Epithelial cell of esophagus (primary cell): Measurements from ENCODE around the gene HBE1.

ENCODE experiments used
- DNase-seq: peaks from one replicate; pipeline ENCODE4 v3.0.0; 2010; ENCODE audit warnings: low read depth
- H3K4me3 ChIP-seq: 2 replicates; pipeline ENCODE4 v1.5.1; 2011; ENCODE audit warnings: mild to moderate bottlenecking, low read length, control low read depth
- CTCF ChIP-seq: IDR thresholded peaks from 2 replicates; pipeline ENCODE4 v1.5.1; 2011; ENCODE audit warnings: low read depth, mild to moderate bottlenecking, low read length, control low read depth, inconsistent platforms; ENCODE audit not compliant: insufficient read depth; ENCODE audit errors: missing control alignments

HBE1 gene

GRCh38 chr11:5223146-5223545, 46.6 kb downstream of the HBE1 start:
- DNase-seq: no peak
- H3K4me3 ChIP-seq: no peak overlapping the region
- TF ChIP-seq CTCF: no peak
